ENCODE data around the gene CFAP61.

CFAP61 gene

DNA sequence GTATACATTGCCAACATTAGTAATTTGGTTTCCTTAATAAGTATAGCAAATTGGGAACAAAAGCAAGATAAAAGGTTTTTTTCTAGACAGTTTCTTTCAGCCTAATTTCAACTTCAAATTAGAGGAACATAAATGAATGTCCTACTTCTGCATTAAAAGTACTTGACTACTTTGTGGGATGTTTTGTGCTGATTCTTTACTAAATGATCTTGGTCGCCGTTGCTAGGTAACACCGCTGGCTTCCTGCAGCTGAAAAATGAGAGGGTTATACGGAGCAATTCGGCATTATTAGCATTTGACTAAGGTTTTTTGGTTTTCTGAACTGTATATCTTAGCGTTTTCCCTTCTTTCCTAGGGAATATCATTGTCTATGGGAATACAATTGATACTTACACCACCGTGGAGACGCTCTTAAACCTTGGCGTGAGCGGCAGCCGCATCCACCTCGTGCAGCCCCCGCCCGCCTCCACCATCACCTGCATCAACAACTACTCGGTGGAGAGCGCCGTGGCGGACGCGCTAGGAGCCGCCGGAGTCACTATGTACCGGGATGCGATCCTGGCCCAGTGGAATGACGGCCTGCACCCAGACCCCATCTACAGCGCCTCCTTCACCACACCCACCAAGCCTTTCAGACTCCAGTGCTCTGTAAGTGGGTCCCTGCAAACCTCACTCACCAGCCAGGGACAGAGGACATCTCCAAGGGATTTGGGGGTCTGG lies 224.6 kb downstream of the CFAP61 start:
- no peak for DNase-seq

DNA sequence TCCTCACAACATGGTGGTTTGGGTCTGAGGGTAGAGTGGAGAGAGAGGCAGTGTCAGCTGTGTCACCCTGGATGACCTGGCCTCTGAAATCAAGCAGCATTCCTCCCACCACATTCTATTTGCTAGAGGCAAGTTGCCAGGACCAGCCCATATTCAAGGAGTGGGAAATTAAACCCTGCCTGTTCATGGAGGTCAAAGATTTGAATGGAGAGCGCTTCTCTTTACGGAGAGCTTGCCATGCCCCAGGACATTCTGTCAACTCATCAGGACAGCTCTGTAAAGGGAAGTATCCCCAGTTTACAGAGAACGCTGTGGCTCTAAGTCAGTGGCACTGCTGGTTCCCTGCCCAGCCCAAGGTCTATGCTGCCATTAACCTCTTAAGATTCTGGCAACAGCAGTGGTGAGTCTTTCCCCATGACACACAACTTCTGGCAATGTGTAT lies 225.6 kb downstream of the CFAP61 start:
- DNase-seq, result no peak

DNA sequence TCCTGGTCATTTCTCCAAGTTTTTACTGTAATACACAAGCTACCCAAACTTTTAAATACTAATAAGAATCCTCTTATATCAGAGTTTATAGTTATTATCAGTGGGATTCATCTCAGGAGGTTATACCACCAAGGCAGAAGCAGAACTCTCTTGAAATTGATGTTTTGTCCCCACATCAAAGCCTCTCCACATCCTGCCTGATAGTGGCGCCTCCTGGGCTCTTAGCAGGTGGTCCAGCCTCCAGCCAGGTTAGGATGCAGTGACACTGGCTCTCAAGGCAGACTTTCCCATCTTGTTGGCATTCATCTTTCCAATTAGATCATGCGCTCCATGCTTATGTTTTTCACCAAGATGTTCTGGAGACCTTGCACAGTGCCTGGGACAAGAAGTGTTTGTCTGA lies 233.7 kb downstream of the CFAP61 start:
- DNase-seq, result no peak

DNA sequence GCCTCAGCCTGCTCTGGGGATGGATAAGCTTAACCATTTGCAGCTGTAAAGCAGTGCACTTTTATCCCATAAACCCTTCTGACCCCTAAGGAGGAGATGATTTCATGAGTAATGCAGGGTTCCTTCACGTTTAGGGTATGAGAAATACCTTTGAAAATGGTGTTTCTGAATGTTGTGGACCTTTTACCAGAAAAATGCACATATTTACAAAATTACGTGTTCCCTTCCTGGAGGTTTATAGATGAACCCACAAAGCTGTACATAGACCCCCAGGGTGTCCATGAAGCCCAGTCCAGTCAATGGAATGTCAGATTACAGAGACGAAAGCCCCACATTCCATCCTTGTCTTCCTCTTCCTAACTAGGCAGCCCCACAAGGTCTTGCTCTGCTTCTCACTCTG lies 237.0 kb downstream of the CFAP61 start:
- no peak for DNase-seq

DNA sequence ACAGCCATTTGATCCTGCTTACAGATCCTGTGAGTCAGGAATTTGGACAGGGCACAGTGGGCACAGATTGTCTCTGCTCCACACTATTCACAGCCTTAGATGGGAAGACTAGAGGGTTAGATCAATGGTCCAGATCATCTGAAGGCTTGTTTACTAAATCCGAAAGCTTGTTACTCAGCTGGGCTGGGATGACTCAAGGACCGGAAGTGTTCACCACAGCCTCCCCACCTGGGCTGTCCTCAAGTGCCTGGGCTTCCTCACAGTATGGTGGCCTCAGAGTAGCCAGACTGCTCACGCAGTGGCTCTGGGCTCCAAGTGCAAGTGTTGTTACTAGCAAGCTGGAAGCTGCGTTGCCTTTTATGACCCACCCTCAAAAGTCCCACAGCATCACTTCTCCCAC lies 240.1 kb downstream of the CFAP61 start:
- no peak for DNase-seq

DNA sequence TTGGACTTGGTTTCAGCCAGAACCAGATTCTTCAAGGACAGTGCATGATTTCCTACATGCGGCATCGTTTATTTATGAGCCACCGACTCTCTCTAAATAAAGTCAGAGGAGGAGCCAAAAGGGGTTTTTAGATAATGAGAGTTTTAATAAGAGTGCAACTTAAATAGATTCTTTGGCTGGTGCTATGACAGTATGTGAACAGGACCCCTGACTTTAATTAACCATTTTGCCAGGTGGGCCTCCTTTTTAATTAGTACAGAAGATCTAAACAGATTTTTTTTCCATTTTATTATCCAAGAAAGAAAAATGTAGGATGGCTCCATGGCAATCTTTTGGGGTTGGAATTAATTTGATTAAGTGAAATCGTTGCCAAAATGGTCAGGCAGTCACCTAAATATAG lies 240.8 kb downstream of the CFAP61 start:
- no peak for DNase-seq

DNA sequence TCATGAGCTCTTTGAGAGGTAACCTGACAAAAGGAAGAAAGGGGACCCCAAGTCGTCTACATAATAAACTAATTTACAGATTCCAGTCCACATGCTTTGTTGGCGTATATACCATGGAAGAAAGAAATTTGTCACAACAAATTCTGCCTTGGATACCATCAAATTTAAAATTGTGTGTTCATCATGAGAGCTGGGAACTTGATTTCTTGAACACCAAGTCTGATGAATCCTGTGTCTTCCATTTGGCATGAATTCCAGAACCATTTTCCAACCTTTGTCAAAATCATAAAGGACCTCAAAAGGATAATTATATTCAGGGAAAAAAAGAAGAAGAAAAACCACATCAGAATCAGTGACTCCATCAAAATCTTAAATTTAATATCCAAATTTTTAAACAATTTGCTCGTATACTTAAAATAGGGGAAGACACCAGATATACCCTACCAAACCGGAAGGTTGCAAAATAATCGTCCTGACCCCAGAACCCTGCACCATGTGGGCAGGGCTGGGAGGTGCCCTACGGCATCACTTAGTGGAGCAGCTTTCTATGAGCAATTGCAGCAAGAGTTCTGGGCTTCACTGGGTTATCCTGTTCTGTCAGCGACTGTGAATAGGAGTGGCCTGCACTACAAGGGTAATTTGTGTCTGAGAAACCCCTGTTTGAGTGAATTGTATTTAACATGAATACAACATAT lies 241.5 kb downstream of the CFAP61 start:
- no peak for DNase-seq

DNA sequence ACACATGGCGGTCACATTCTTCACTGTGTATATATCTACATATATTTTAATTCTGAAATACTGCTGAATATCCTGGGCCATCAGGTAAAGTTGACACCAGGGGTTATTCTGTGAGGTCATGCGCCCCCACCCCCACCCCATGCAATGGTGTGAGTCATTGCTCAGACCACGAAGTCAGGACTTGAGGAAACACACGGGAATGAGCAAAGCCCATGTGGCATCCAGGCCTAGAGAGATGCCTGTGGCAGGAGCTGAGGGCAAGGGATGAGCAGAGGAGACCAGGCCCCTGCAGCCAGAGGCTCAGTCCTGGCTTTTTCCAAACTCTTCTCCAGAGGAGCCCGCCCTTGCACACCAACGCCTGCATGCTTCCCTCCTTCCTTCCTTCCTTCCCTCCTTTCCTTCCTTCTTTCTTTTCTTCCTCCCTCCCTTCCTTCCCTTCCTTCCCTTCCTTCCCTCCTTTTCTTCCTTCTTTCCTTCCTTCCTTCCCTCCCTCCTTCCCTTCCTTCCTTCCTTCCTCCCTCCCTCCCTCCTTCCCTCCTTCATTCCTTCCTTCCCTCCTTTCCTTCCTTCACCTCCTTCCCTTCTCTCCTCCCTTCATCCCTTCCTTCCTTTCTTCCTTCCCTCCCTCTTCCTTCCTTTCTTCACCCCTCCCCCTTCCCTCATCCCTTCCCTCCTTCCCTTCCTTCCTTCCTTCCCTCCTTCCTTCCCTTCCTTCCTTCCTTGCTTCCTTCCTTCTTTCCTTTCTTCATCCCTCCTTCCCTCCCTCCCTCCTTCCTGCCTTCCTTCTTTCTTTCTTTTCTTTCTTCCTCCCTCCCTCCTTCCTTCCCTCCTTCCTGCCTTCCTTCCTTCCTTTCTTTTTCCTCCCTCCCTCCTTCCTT lies 243.5 kb downstream of the CFAP61 start:
- DNase-seq, result no peak

DNA sequence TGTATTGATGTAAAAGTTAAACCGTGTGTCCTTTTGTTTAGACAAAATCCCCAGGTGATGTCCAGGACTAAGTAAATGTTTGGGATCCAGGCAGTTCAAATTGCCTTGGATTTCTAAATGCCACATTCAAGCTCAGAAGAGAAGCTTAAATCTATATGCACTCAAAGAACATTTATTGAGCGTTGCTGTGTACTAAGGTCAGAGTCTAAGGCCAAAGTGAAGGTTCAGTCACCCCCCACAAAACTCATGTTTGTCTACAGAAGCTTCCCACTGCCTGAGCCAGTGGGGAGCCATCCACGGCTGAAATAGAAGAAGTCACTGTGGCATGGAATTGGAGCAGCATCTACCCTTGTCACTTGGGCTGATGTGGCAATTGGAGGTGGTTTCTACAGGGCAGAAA lies 244.8 kb downstream of the CFAP61 start:
- no peak for DNase-seq

DNA sequence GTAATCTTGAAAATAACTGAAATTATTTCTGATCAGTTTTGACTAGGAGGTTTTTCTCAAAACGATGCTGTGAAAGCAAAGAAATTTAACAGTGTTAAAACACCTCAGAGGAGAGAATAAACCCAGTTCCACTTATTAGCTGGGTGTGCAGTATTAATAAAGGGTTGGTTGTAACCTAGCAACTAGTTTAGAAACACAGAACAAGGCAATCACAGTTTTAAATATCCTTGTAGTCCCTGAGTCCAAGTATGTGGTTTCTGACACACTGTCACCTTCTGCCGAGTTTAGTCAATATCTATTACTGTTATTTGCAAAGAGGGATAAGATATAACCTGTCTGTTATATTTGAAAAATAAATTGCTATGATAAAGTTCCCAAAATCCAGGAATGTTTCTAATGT lies 245.4 kb downstream of the CFAP61 start:
- DNase-seq, result no peak

DNA sequence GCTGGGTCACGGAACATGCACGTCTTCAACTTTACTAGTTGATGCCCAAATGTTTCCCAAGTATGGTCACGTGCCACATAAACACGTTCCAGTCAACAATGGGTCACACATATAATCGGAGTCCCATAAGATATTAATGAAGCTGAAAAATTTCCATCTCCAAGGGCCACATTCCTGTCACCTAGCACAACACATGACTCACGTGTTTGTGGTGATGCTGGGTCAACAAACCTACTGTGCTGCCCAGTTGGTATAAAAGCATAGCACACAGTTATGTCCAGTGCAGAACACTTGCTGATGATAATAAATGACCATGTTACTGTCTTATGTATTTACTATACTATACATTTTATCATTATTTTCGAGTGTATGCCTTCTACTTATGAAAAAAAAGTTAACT lies 247.6 kb downstream of the CFAP61 start:
- no peak for DNase-seq

DNA sequence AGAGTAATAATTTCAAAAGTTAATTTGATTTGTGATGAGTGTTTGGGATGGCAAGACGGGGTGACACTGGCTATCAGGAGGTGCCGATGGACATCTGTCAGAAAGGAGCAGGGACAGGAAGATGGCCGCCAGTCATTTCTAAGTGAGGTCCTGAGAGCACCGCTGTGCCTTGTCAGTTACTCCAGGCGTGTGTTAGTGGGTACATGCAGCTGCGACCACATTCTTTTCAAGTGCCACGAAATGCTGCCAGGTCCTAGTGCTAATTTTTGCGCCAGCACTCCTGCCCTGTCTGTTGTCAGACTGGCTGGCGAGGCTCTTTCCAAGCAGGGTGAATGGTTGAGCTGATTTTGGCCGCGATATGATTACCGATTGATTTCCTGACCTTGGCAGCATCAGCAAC lies 251.0 kb downstream of the CFAP61 start:
- DNase-seq, result no peak

DNA sequence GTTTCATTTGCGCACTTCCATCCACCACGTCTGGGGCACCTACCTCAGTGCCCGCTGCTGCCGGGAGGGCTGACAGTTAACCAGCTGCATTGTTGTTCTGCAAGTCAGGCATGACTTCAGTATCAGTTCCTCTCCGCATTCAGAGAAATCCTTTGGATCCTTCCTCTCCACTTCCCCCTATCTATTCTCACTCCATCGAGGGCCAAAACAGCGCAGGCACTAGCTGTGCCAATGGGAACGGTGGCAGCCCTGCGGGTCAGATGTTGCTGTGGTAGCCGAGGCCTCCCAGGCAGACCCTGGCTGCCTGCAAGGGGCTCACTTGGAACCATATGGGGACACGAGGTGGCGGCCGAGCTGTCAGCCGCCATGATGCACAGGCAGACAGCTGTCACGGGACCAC lies 251.4 kb downstream of the CFAP61 start:
- DNase-seq, result no peak

DNA sequence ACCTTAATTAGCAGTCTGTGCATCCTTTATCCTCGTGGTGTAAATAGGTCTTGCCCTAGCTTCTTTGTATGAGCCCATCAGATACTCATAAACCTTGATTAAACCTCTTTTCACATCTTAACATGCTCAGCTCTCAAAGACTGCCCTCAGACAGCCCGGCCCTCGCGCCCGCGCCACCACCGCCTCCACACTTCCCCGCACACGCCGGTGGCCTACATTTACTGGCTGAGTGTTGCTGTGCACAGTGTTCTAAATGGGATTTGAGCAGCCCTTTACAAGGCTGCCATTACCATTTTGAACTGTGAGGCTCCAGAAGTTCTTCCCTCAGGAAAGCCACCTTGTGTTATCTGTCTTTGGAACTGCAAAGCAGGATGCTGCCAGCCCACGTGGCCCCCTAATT lies 252.6 kb downstream of the CFAP61 start:
- DNase-seq, result no peak

DNA sequence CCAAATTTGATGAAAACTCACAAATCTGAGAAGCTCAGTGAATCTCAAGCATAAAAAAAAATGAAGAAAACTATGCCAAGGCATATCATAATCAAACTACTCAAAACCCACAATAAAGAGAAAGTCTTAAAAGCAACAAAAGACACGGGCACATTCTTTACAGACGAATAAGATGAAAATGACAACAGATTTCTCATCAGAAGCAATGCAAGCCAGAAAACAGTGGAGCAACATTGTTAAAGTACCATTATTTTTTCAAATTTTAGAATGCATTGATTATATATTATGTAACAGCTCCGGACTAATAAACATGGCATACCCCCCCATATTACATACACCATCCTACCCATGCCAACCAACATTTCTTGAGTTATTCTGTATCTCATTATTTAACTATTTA lies 260.2 kb downstream of the CFAP61 start:
- no peak for DNase-seq

DNA sequence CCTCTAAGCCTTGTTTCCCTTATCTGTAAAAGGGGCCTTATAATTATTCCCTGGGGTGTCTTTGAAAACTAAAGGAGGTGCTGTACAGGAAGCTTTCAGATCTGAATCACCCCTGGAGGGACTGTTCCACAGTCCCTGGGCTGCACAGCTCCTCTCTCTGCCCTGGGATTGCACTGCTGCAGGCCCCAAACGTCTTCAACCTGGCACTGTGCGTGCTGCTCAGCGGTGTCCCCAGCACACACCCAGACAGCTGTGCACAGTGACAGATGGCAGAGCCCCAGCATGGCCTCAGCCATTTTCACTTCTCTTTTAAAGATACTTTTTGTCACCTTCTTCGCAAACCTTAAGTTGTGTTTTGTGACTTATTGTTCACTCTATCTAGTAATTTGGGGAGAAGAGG lies 264.9 kb downstream of the CFAP61 start:
- no peak for DNase-seq

DNA sequence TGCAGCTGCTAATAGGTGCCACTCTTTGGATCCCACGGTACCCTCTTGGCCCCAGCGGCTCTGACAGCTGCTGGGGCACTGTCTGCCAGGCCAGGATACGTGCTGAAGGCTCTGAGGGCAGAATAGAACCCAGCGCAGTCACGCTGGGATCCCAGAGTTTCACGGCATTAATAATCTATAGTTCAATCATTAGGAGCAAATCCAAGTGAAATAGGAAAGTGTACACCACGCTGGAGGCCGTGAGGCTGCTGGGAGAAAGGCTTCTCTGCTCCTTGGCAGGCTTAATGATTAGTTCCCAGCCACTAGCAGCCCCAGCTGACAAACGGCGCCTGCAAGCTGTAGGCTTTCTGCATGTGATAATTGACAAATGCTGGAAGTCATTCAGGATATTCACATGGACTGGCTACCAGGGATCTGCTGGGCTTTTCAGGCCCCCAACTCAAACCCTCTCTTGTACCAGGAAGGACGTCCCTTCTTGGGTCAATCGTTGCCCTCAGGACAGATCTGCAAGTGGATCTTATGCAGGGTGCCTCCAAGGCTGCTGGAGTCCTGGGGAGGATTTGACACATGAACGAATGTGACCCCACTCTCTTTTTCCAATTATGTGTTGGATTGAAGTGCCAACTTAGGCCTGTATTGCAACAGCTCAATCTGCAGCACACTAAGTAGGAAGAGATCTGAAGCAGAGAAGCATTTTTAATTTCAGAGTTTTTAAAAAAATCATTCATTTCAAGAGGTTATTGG lies 265.5 kb downstream of the CFAP61 start:
- DNase-seq, result no peak

DNA sequence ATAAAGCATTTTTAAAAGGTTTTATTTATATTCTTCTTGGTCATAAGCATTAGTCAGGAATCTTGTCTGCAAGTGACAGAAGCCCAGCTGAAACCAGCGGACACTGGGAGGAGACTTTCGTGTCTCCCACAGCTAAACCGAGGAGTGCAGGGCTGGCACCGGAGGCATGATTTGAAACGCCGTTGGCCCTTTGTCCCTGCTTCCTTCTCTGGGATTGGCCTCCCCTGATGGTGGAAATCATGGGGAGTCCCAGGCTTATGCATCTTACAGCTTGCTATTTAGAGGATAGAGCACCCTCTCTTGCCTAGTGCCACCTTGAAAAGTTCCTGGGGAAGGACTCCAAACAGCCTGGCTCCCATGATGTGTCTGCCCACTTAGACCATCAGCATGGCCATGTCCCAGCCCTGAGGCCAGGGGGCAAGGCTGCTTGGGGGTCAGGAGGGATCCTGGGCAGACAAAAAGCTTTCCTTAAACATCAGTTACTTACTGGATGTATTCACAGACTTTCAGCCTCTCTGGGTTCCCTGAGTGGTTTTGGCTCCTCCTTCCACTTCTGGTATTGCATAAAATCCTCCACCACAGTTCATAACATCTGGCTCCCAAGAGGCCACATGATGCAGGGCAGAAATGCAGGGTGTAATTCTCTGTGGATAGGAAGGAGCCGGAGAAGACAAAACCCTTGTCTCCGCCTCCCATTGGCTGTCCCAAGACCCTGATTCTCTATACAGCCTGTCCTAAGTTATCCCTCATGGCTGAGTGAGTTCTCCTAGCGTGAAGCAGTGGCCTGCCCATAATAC lies 266.2 kb downstream of the CFAP61 start:
- no peak for DNase-seq

DNA sequence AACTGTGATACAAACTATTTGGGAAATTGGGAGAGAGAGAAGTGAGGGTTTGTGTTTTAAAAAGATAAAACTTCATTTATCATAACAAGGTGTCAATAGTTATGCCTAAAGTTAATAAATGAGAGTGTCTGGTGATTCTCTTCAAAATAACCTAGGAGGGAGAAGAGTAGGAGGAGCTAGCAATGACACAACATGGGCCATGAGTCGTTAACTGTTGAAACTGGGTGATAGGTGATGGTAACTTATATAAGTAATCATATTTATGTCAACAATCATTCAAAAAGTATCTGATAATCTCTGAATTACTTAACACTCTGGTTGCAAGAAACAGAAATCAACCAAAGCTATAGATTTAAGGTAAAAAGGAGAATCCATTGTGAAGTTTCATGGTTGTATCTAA lies 268.8 kb downstream of the CFAP61 start:
- no peak for DNase-seq

DNA sequence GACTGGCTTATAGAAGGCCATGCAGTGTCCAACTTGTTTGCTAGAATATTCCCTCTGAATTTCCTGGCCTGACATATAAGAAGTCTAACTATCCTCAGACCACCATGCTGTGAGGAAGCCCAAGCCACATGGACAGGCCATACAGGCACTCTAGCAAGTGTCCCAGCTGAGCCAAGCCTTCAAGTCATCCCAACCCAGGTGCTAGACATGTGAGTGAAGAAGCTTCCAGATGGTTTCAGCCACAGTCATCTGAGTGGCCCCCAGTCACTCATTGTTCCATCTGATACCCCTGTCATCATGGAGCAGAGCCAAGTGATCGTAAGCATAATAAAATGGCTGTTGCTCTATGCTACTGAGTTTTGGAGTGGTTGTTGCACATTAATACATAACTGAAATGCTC lies 269.6 kb downstream of the CFAP61 start:
- no peak for DNase-seq

DNA sequence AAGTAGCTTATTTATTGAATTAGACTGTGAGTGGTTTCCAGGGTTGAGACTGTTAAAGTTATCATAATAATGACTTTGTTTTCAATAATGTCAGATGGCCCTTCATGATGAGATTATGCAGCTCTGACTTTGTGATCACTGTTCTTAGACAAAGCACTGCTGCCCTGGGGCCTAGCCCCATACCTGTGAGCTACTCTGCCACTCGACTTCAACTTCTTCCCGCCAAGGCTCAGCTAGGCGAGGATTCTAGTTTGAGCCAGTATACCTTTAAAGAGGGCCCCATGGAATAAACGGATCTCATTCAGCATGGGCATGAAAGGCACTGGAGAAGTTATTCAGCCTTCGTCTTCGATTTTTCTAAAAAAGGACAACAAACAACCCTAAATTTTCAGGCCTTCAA lies 270.6 kb downstream of the CFAP61 start:
- DNase-seq, result no peak

DNA sequence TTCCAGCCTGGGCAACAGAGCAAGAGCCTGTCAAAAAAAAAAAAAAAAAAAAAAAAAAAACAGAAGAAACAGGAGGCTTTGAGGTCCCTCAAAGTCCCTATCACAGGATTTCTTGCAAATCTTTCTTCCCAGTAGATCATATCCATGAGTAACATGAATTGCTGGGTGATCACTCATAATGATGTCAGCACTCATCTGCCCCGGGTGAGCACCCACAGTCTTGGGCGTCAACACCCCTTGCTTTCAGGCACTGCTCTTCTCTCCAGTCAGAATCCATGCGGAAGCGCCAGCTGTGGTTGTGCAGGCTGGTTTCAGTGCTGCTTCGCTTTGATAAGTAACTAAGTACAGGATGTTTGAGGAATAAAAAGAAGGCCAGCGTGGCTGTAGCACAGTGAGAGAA lies 275.4 kb downstream of the CFAP61 start:
- DNase-seq, result peak; percentile 11
